A549 treated with GW870086 at 1 μM for 4 hours (cell line): ENCODE measurements around the gene SLC36A4. TPM values are rescaled to one million over a fixed set of nuclear protein-coding genes. Genes with fewer than 3 reads are reported as not detected.

Experiments used
- total RNA-seq: library from RNA; stranded (reverse); fragments of 200-300 nt; extraction: Qiagen RNA extraction; gene quantifications from 5 replicates; pipeline ENCODE4 v1.2.3, GENCODE V29; 2022; ENCODE audit warnings: low read depth

The SLC36A4 gene
- 11.3 to 19.1 TPM (median 17.1 TPM) in 5 replicates for total RNA-seq

GRCh38 chr11:93197380-93198214, at the start of gene SLC36A4:
Gene SLC36A4 (minus strand): TSS chr11:93197991. CDS start chr11:93197832, 159 bp downstream.

Other genes starting within 250 kb of the SLC36A4 start
- not detected in 5 replicates for gene MTNR1B, start 228.3 kb downstream of the SLC36A4 start, total RNA-seq
- not detected in 5 replicates for gene DEUP1, start 132.8 kb upstream of the SLC36A4 start, total RNA-seq